Measurements from ENCODE around the gene PHLDA2.

Gene PHLDA2

GRCh38 chr11:2929950-2930703 is 907 bp upstream of the PHLDA2 start (continued):
- TF ChIP-seq ZBTB6 (tag by site-specific recombination; IDR thresholded peaks at IDR 0.05): no peak
- no peak for TF ChIP-seq ZNF426 (tag by site-specific recombination; IDR thresholded peaks at IDR 0.05)
- TF ChIP-seq ZNF398 (tag by site-specific recombination; IDR thresholded peaks at IDR 0.05): peak; percentile 33; the same call in 1 of the 2 replicates
- peak; percentile 74 for TF ChIP-seq ZBTB10 (tag by site-specific recombination; IDR thresholded peaks at IDR 0.05)
- TF ChIP-seq ZNF518A (tag by site-specific recombination; conservative IDR thresholded peaks at IDR 0.05; ENCODE audit: low read depth): no peak
- TF ChIP-seq ZNF48 (tag by site-specific recombination; IDR thresholded peaks at IDR 0.05): no peak
- no peak for TF ChIP-seq ZNF404 (tag by site-specific recombination; IDR thresholded peaks at IDR 0.05)
- TF ChIP-seq SETDB1 (IDR thresholded peaks at IDR 0.05; ENCODE audit: insufficient read length, low read length): no peak
- no peak for TF ChIP-seq ZNF214 (tag by site-specific recombination; IDR thresholded peaks at IDR 0.05; ENCODE audit: borderline replicate concordance)
- TF ChIP-seq ZNF449 (tag by site-specific recombination; IDR thresholded peaks at IDR 0.05): no peak
- TF ChIP-seq PRDM4 (tag by site-specific recombination; IDR thresholded peaks at IDR 0.05): no peak
- TF ChIP-seq OSR2 (tag by site-specific recombination; IDR thresholded peaks at IDR 0.05): no peak
- no peak for TF ChIP-seq ZNF76 (tag by site-specific recombination; IDR thresholded peaks at IDR 0.05; ENCODE audit: borderline replicate concordance, low read depth)
- TF ChIP-seq PBX3 (CRISPR knock-in tag; IDR thresholded peaks at IDR 0.05): no peak
- TF ChIP-seq ZNF521 (tag by site-specific recombination; IDR thresholded peaks at IDR 0.05): no peak
- no peak for TF ChIP-seq ZNF24 (tag by site-specific recombination; IDR thresholded peaks at IDR 0.05)
- TF ChIP-seq GLI2 (tag by site-specific recombination; IDR thresholded peaks at IDR 0.05; ENCODE audit: borderline replicate concordance, low read depth): no peak
- TF ChIP-seq ZNF585B (tag by site-specific recombination; IDR thresholded peaks at IDR 0.05): no peak
- no peak for TF ChIP-seq SP2 (tag by site-specific recombination; IDR thresholded peaks at IDR 0.05)
- no peak for TF ChIP-seq KLF1 (tag by site-specific recombination; IDR thresholded peaks at IDR 0.05)
- no peak for TF ChIP-seq ZNF169 (tag by site-specific recombination; IDR thresholded peaks at IDR 0.05)
- TF ChIP-seq ZNF211 (tag by site-specific recombination; IDR thresholded peaks at IDR 0.05; ENCODE audit: low read depth): no peak
